Stimulated activated CD8-positive, alpha-beta memory T cell treated with anti-CD3 and anti-CD28 coated beads, Interleukin-12 subunit alpha, Interleukin-12 subunit beta, amount 100 ng/mL, for 1 hour (primary cell): Measurements from ENCODE around the gene EFNA1.
A peak's percentile ranks its signal among the peaks of the same experiment; 100 is the strongest.

Source experiments
- DNase-seq: peaks from one replicate; pipeline ENCODE4 v3.0.0-alpha.2; 2020; ENCODE audit warnings: low read depth

The EFNA1 gene, protein sequence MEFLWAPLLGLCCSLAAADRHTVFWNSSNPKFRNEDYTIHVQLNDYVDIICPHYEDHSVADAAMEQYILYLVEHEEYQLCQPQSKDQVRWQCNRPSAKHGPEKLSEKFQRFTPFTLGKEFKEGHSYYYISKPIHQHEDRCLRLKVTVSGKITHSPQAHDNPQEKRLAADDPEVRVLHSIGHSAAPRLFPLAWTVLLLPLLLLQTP

DNA sequence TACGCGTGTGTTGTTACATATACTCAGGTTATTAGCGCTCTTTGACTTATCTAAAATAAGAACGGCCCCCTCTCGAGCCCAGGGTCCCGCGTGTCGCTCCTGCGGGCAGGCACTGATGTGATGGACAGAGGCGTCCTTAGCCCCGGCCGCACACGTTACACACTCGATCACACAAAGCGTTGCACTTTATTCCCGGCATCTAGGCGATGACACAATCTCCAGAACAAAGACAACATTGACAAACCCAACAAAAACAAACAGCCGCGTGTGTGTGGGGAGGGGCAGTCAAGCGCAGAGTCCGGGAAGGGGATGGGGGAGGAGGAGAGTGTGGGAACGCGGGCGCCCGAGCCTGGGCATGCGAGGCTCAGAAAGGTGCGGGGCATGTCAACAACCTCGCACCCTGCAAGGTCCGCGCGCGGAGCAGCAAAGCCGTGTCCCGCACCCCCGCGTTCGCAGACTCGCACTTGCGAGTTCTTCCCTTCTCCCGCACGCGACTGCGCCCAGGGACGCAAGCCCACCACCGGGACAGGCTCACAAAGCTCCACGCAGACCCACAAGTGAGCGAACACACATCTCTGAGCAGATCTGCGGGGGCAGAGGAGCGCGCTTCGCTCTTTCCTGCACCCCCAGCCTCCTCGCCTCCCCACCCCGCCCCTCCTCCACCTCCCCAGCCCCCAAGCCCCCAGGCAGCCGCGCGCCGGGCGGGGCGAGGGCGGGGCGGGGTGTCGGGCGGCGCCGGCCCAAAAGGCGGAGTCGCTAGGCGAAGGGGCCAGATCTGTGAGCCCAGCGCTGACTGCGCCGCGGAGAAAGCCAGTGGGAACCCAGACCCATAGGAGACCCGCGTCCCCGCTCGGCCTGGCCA is at the start of gene EFNA1:
Gene EFNA1, plus strand, starts transcription at position 772 of the 862 bp plus-strand sequence. CDS start 102 bp downstream, outside the sequence.
- DNase-seq: no peak

DNA sequence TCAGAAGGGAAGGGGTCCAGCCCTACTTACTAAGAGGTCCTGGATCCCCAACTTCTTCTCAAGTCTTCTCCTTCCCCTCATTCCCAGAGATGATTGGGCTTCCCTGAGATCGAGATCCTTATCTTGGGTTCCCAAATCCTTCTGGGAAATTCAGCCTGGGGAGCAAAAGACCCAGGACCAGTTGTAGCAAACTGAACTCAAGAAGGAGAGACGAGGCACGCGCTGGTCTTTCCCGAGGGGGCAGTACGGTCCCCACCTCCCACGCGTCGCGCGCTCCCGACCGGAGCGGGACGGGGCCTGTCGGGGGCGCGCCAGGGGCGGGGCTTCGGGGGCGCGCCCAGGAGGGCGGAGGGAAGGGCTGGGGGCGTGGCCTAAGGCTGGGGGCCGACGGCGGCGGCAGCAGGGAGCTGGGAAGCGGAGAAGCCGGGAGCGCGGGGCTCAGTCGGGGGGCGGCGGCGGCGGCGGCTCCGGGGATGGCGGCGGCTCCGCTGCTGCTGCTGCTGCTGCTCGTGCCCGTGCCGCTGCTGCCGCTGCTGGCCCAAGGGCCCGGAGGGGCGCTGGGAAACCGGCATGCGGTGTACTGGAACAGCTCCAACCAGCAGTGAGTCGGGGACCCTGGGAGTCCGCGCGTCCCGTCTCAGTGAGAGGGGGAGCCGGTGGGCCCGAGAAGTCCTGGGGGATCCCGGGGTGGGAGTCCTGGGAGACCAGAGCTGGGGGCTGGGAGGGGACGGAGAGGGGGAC is 49.0 kb upstream of the EFNA1 start, which contains the start of gene EFNA3:
Gene EFNA3, plus strand, starts transcription at position 369 of the 741 bp plus-strand sequence. Its CDS starts 105 bp downstream, at position 474.
- DNase-seq: peak; percentile 45

GRCh38 chr1:155079210-155079486 is 48.5 kb upstream of the EFNA1 start:
- no peak for DNase-seq

DNA sequence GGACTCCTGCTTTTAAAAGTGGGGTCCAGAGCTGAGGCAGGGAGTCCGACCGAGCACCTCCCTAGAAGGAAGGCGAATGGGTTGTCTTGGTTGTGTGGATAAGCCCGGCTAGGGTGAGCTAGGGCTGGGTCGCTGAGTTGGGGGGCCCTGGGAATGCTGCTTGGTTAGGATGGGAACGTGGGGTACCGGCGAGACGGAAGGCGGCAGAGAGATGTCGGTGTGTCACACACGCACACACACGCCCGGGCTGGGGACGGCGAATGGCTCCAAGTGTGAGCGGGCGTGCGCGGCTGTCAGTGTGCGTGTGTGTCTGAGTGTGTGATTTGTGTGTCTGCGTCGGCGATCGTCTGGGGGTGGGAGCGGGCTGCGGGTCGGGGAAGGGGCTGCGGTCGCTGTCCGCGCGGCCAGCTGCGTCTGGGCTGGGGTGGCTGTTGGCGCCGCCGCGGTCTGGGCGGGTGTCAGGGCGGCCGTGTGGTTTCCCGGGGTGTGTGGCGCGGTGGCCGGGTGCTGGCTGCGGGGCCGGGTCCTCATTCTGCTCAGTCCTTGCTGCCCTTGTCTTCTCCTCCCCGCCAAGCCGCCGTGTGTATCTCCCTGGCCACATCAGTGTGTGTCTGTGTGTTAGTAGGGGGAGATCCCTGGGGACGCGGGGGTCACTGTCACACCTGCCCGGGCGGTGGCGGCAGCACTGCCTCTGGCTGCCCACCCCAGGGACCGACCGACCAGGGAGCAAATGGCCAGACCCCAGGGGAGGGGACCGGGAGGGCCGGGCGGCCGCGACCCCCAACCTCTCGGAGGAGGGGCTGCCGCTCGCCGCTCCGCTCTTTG is 48.0 kb upstream of the EFNA1 start:
- DNase-seq: no peak

DNA sequence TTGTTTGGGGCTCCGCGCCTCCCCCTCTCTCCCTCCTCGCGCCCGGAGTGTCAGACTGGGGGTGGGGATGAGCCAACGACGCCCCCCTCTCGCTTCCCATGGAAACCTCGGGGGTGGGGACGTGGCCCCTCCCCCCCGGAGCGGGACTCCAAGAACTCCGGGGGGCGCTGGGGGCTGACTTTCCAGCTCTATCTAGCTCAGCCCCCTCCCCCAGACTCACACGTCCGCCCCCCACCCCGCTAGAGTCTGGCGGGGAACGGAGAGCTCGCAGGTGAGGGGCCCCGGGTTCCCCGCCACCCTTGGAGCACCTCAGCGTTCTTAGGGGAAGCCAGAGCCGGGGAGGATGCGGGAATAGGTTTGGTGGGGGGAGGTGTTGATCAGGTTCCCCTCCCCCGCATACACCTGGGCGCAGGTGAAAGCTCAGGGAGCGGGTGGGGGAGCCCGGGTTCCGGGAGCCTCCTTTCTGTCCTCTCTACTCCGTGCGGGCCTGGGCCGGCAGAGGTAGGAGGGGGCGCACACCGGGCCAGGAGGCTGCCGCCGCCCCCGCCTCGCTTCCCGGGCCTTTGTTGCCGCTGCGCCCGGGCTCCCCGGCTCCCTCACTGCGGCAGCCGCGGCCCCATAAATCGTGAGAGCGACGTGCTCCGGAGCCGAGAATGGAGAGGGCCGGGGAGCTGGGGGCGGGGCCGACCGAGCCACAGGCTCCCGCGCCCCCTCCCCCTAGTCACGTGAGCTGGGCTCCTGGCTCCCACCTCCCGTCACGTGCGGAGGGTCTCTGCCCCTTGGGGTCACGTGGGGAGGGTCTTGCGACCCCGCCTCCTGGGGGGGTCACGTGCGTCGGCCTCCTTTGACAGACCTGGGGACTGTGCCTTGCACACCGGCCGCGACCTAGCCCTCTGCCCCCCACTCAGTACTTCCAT is 47.1 kb upstream of the EFNA1 start:
- DNase-seq: no peak

GRCh38 chr1:155081472-155082300 is 46.0 kb upstream of the EFNA1 start:
- DNase-seq: no peak

GRCh38 chr1:155082301-155083051 is 45.2 kb upstream of the EFNA1 start:
- DNase-seq: no peak

DNA sequence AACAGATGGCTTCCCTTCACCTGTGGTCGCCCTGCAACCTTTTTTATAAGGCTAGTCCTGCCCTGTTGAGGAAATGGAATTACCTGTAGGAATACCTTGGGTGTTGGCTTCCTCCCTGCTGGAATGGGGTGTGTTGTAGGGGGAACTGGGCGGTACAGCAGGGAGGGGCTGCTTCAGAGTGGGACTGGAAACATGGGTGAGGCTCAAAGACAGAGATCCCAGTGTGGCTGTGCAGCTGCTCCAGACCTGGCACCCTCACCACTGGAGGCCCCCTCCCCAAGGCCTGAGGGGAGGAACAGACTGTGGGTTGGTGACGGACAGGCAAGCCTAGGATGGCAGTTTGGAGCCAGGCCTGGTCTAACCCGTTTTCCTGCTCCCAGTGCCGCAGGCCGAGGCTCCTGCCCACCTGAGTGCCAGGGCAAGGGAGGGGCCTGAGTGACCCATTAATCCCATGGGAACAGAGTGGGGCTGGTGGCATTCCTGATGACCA is 44.6 kb upstream of the EFNA1 start:
- no peak for DNase-seq

- DNase-seq: no peak
Observed at GRCh38 chr1:155083865-155084721, 43.6 kb upstream of the EFNA1 start.

DNA sequence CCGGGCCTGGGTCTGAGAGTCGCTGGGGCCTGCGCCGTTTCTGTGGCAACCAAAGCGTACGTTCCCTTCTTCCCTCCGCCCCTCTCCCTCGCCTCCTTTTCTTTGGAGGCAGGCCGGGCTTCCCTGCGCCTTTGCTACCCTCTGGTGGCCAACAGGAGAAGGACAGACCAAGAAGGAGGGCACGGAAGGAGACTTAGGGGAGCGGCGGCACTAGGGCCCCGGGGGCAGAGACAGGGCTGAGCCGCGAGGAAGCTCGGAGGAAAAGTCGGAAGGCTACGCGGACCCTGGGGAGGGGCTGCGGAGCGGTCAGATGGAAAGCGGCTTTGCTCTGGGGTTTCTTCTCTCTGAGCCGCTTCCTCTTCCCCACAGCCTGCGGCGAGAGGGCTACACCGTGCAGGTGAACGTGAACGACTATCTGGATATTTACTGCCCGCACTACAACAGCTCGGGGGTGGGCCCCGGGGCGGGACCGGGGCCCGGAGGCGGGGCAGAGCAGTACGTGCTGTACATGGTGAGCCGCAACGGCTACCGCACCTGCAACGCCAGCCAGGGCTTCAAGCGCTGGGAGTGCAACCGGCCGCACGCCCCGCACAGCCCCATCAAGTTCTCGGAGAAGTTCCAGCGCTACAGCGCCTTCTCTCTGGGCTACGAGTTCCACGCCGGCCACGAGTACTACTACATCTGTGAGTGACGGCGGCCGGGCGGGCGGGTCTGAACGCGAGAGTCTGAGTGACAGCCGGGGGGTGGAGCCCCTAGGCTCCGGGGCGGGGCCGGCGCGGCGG is 42.8 kb upstream of the EFNA1 start:
- peak; percentile 85 for DNase-seq

- DNase-seq: peak; percentile 62
Observed at GRCh38 chr1:155085504-155086127, 42.1 kb upstream of the EFNA1 start.

- DNase-seq: peak; percentile 71
Observed at GRCh38 chr1:155086128-155086741, 41.4 kb upstream of the EFNA1 start.

DNA sequence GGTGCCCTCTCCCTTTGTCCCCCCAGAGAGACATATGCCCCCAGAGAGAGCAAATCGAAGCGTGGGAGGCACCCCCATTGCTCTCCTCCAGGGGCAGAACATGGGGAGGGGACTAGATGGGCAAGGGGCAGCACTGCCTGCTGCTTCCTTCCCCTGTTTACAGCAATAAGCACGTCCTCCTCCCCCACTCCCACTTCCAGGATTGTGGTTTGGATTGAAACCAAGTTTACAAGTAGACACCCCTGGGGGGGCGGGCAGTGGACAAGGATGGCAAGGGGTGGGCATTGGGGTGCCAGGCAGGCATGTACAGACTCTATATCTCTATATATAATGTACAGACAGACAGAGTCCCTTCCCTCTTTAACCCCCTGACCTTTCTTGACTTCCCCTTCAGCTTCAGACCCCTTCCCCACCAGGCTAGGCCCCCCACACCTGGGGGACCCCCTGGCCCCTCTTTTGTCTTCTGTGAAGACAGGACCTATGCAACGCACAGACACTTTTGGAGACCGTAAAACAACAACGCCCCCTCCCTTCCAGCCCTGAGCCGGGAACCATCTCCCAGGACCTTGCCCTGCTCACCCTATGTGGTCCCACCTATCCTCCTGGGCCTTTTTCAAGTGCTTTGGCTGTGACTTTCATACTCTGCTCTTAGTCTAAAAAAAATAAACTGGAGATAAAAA is 40.7 kb upstream of the EFNA1 start:
- no peak for DNase-seq

GRCh38 chr1:155091071-155092051 is 36.3 kb upstream of the EFNA1 start:
- DNase-seq: peak; percentile 69
